GM15510 (cell line): ENCODE results near the gene SEC22A.

Source experiments
- POLR2A ChIP-seq: IDR thresholded peaks from 3 replicates; pipeline ENCODE4 v1.6.1; 2011; ENCODE audit warnings: borderline replicate concordance; ENCODE audit not compliant: insufficient read length; ENCODE audit errors: extremely low read depth

The SEC22A gene

GRCh38 chr3:123226549-123226948 is 24.8 kb downstream of the SEC22A start:
- no peak for TF ChIP-seq POLR2A

- no peak for TF ChIP-seq POLR2A
Measured at GRCh38 chr3:123229145-123229544, 27.4 kb downstream of the SEC22A start.

GRCh38 chr3:123236902-123237301 is 35.2 kb downstream of the SEC22A start:
- TF ChIP-seq POLR2A: no peak

GRCh38 chr3:123239756-123240155 is 38.0 kb downstream of the SEC22A start:
- no peak for TF ChIP-seq POLR2A

- no peak for TF ChIP-seq POLR2A
Measured at GRCh38 chr3:123244128-123244527, 42.4 kb downstream of the SEC22A start.

- TF ChIP-seq POLR2A: no peak
Measured at GRCh38 chr3:123246866-123247265, 45.1 kb downstream of the SEC22A start.

GRCh38 chr3:123256256-123256655 is 54.5 kb downstream of the SEC22A start:
- TF ChIP-seq POLR2A: no peak

- TF ChIP-seq POLR2A: no peak
Measured at GRCh38 chr3:123258359-123258758, 56.6 kb downstream of the SEC22A start.

GRCh38 chr3:123258811-123259420 is 57.2 kb downstream of the SEC22A start:
- no peak for TF ChIP-seq POLR2A

- TF ChIP-seq POLR2A: no peak
Measured at GRCh38 chr3:123261666-123262065, 59.9 kb downstream of the SEC22A start.

- TF ChIP-seq POLR2A: no peak
Measured at GRCh38 chr3:123262226-123262625, 60.5 kb downstream of the SEC22A start.

GRCh38 chr3:123262868-123263267 is 61.1 kb downstream of the SEC22A start:
- no peak for TF ChIP-seq POLR2A

- TF ChIP-seq POLR2A: no peak
Measured at GRCh38 chr3:123263941-123264340, 62.2 kb downstream of the SEC22A start.

GRCh38 chr3:123267821-123268220 is 66.1 kb downstream of the SEC22A start:
- no peak for TF ChIP-seq POLR2A

- no peak for TF ChIP-seq POLR2A
Measured at GRCh38 chr3:123270818-123271217, 69.1 kb downstream of the SEC22A start.

- no peak for TF ChIP-seq POLR2A
Measured at GRCh38 chr3:123271466-123272159, 69.9 kb downstream of the SEC22A start.
